DMS 273 (cell line): ENCODE data around the gene TPM1.
A peak's percentile ranks its signal among the peaks of the same experiment; 100 is the strongest.

Experiments used
- DNase-seq: peaks from one replicate; lab custom pipeline; 2025; ENCODE audit not compliant: unreplicated experiment; lab: John Stamatoyannopoulos, UW

TPM1 gene

DNA sequence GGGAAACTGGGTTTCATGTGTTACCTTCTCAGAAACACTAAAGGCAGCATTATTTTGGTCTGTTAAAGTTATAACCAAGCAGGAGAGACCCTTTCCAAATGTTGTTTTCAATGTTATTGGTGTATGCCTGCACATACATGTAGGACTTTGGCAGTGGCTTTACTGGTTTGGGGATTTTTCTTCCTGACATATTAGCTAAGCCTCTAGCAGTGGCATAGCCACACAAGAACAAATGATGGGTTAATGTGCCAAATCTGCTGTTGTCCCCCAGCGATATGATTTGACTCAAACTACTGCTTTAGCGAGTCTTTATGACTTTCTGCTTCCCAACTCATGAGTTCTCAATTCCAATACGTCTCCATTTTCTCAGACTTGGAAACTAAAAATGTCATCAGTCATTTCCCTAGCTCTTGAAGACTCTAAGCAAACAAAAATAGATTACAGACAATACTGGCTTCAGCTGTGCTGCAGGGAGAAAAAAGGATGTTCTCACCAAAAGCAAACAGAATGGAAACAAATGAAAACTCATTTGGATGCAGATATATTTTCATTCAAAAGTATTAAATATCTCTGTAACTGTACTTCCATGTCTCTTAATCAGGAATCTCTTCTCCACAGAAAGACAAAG is 29.6 kb downstream of the TPM1 start:
- no peak for DNase-seq

DNA sequence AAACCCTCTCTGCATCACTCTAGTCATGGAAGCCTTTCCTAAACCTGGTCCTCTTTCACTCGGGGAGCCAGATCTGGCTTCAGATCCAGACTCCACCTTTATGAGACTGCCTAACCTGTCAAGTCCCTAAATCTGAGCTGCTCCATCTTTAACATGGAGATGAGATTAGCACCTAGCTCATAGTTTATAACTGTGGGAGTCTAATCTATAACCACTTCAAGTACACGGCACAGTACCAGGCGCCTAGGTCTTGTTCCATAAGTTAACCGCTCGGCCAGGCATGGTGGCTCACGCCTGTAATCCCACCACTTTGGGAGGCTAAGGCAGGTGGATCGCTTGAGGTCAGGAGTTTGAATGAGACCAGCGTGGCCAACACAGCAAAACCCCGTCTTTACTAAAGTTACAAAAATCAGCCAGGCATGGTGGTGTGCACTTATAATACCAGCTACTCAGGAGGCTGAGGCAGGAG is 30.3 kb downstream of the TPM1 start:
- no peak for DNase-seq

DNA sequence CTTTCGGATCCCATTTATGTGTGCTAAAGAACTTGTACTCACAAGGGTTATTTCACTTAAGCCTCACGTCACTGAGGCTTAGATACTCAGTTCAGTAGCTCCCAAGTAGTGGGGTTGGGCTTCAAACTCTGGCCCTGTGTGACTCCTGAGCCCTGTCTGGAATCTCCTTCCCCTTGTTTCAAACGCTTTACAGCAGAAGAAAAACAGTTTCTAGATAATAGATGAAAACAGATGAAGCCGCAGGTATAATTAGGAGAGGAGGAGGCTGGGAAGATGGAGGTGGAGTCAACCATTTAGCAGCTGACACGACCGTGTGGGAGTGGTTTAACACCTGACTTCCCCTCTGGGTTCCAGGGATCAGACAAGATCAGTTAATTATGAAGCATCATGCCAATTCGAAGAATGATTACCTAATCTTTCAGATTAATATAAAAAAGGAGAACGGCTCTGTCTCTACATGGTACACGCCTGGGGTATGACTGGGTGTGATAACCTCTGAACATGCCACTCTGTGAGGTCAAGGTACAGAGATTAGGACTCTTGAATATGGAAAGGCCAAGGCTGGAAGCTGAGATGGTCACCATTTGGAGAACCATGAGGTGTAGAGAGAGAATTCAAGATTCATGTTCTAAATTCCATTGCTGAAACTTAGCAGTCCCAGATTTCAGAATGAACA is 31.1 kb downstream of the TPM1 start:
- DNase-seq = no peak

DNA sequence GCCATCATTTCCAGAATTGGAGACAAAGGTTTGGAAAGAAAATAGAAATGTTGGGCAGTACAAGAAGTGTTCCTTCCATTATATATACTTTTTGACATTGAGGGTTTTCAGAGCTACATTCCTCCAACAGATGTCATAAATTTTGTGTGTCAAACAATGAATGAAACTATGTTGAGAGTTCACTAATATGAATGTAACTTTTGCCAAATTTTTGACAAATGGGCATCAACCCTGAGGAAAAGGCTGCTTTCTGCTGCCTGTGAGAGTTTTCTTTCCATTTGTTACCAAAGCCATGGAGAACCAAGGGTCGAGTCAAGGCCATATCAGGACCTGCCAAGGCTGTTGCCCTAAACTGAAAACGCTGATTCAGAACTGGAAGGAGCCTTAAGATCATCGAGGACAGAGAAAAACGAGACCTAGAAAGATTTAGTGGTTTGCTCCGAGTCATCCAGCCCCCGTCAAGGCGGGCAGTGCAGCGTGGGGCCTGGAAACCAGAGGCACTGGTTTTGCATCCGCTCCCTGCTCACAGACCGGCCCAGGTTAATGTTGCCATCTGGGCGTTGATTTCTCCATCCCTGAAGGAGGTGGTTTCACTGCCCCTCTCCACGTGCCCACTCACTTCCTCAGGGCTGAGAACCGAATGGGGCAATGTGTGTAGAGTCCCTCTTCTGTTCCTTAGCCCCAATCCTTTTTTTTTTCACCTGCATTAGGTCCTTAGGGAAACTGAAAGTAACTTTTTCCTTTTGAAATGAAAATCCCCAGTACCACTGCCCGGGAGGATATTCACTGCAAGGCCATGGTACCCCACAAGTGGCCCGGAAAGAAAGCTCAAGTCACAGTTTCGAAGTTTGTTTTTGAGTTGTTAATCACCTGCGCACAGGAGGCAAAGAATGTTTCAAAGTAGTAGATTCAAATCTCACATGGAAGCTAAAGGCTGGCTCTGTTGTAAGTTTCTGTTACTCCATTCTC is 32.8 kb downstream of the TPM1 start:
- DNase-seq = no peak

DNA sequence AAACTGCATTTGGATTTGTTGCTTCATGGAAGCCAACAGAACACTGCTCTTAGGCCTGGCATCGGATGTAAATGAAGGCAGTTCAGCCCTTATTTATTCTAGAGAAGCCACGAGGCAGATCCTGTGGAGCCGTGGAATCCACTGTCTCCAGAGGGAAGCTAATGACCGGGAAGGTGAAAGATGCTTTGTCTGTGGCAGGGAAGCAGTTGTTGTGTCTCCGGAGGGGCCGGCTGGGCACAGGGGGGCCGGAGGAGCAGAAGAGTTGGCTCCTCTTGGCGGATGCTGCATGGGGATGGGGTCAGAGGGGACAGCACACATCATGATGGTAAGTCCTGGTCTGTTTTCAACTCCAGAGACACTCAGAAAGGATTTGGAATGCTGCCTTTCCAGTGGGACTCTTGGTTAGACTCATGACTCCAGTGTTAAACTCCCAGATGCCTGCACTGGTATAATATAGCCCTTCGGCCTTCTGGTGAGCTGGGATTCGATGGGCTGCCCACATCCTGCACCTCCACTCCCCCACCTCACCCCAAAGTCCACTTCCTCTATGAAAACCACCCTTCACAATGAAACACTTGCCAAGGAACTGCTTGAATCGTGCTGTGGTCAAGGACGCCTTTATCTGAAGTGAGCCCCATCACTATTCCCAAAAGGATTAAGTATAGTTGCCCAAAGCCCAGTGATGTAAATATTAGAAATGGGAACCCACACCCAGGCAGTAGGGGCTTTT is 33.6 kb downstream of the TPM1 start:
- no peak for DNase-seq

DNA sequence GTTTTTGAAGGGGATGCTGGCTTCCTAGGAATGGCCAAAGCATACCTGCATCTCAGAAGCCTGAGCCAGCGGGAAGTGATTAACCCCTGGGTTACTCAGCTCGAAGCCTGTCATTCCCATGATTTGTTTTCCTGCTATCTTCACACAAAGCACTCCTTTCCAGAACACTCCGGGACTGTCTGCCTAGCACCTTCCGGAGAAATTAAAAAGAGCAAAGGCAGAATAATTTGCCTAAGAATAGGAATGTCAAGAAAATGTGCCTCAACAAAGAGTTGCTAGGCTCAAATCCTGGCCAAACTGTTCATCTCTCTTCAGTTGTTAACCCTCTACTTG is 34.1 kb downstream of the TPM1 start:
- no peak for DNase-seq

DNA sequence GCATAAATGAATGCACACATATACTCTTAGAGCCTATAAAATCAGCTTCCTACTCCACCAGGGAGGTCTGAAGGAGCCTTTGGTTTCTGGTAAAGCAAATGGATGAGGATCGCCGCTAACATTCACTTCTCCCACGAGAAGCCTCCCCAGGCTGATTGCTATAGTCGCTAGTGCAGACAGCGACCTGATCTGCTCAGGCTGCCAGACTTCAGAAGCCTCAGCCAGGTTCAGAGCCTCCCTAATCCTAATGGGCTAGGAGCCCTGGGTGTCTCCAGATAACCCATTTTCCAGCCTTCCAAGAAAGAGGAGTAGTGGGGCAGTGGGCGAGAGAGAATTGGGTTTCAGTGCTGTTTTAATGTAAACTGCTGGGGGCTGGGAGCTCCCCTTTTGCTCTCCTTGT is 35.4 kb downstream of the TPM1 start:
- DNase-seq = peak; percentile 14

DNA sequence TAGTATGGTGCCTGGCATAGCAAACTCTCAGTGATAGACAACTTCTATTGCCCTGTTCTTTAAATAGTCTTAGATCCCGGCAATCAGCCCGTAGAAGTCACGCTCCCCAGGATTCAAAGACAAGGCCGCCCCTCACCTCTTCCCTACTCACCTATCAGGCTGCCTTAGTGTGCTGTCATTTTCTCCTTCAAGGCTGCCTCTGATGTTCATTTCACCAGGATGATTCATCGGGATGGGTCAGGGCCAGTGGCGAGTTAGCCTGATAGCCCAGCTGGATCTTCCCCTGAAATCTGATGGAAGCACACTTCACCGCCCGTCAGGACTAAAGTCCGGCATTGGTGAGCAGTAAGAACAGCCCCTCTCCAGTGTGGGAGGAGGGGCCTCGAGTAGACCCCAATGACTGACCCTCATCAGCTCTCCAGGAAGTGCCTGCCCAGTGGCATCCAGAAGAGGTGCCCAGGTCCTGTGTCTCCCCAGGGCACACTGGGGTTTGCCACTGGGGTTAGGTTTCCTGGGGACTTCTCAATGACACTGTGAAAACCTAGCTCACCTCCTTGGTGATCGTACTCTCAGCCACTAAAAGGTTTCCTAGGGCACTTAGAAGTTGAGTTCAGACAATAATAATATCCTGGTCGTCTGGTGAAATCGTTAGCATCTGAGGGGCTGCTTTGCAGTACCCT is 37.5 kb downstream of the TPM1 start:
- no peak for DNase-seq

DNA sequence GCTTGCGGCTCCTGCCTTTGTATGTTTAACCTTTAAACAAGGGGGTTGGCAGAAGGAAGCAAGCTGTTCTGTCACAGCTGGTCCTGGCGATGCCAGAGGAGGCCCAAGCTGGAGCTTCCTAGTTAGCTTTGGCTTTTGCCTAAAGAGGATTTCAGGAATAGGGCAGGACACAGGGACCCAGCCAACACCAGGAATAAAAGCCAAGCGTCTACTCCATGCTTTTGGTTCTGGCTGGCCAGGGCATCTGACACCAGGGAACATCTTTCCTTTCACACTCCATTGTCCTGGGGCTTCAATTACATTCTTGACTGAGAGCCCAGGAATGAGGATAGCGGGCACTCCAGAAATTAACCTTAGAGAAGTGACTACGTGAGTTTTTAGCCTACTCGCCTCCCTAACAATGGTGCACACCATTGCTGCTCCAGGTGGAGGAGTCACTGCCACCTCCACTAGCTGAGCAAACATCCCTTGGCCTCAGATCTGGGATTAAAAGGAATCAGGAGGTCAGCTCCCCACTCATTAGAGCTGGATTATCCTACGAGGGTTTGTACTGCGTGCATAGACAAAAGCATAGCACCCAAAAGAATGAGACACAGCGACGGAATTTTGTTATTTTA is 38.2 kb downstream of the TPM1 start:
- peak; percentile 39 for DNase-seq

DNA sequence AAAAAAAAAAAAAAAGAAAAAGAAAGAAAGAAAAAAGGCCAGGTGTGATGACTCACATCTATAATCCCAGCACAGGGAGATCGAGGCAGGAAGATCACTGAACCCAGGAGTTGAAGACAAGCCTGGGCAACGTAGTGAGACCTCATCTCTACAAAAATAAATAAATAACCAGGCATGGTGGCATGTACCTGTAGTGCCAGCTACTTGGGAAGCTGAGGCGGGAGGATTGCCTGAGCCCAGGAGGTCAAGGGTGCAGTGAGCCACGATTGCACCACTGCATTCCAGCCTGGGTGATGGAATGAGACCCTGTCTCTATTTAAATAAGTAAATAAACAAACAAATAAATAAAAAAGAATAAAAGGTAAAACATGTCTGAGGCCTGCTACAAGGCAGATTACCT is 39.8 kb downstream of the TPM1 start:
- DNase-seq = no peak

DNA sequence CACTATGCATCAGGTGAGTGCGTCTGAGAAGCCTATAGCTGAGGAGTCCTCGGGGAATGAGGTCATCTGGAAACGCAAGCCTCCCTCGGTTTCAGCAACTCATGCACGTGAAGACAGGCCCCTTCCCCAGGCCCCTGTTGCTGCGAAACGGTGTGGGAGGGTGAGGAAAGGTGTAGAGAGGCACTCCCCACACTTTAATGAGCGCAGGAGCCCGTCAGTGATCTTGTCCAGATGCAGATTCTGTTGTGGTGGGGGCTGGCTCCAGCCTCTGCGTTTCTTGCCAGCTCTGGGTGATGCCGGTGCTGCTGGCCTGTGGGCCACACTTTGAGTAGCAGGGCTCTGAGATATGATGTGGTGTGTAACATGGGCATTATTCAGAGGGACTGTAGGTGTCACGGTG is 40.5 kb downstream of the TPM1 start:
- DNase-seq = no peak

DNA sequence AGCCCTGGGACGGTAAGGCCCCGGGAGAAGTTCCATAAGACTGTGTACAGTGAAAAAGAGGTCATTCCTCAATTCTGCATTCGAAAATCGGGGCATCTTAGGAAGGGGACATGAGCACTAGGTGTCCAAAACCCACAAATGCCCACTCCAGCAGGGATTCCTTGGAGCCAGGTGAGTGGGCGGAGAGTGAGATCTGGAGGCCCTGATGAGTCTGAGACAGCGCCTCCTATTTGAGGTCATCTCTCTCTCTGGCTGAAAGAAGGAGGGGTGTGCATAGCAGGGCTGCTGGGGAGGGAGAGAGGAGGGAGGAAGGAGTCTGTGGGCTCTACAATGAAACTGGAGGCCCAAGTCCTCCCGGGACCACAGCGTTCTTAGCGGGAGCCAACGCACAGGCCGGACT is 41.0 kb downstream of the TPM1 start:
- no peak for DNase-seq

DNA sequence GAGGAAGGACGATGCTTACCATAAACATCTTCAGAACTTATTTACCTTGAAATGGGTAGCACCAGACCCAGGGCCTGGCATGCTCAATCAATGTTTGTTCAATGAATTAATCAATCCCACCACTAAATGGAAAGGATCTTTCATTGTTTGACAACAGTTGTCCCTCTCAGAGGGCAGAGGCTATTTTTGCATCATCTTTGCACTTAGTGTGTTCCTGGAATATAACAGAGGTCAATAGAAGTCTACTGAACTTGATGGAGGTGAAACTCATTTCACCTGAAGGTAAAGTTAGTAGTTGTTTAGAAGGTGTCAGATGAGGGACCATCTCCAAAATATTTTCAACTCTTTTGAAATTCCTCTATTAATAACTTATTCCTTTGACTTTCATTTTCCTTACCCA is 42.3 kb downstream of the TPM1 start:
- no peak for DNase-seq

DNA sequence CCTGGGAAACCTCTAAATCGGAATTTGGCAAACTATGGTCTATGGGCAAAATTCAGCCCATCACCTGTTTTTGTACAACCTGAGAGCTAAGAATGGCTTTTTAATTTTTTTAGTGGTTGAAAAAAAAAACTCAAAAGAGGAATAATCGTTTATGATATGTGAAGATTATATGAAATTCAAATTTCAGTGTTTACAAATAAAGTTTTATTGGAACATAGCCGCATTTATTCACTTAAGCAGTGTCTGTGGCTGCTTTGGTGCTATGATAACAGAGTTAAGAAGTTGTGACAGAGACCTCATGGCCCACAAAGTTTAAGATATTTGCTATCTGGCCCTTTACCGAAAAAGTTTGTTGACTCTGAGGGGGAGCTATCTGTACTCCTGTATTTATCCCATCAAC is 42.7 kb downstream of the TPM1 start:
- DNase-seq = no peak

DNA sequence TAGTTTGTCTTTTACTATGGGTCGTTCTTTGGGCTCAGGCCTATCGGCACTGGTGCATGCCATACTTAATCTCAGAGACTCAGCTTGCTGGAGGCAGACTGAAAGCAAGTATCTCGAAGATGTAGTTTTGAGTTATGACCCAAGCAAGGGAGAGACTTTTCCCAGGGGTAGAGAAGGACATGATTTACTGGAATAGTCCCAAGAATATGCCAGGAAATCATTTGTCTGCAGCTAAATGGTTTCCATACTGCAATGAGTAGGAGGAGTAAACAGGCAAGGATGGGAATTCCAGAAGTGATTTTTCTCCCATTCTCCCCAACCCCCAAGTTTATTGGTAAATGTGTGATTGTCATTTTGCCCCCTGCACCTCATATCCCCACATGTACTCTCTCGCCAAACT is 43.7 kb downstream of the TPM1 start:
- no peak for DNase-seq

DNA sequence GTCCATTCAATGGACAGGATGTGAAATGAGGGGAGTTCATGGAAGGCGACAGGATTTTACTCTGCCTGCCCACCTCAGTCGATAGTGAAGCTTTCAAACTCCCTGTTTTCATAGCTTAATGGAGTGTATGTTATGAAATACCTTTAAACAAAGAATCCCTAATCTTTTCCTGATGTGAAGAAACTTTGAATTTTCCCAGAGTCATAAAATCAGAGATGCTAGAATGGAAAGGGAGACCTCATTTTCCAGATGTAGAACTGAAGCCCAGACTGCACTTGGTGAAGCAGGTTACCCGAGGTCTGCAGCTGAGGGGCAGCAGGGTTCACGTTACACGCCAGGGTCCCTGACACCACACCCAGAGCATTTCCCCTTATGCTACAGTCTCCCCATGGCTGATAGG is 44.4 kb downstream of the TPM1 start:
- no peak for DNase-seq

DNA sequence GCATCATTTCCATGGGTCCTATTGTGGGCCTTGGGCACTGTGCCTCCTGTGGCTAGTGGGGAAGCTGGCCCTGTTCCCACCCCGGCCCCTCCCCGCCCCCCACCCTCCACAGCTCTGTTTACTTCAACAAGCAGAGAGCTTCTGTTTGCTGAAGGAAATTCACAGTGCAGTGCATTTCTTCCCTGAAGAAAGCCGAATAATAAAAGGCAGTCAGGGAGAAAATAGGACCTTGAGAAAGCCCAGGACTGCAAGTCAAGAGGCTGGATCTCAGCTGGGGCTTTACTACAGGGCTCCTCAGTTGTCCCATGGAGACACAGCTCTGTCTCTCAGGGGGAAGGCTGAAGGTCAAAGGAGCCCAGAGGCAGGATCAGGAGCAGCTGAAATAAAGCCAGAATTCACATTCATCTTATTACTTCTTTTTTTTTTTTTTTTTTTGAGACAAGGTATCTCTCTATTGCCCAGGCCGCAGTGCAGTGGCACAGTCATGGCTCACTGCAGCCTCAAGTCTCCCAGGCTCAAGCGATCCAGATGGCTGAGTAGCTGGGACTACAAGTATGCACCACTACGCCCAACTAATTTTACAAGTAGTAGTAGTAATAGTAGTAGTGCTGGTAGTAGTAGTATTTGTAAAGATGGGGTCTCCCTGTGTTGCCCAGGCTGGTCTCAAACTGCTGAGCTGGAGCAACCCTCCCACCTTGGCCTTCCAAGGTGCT is 46.1 kb downstream of the TPM1 start:
- DNase-seq = peak; percentile 24

DNA sequence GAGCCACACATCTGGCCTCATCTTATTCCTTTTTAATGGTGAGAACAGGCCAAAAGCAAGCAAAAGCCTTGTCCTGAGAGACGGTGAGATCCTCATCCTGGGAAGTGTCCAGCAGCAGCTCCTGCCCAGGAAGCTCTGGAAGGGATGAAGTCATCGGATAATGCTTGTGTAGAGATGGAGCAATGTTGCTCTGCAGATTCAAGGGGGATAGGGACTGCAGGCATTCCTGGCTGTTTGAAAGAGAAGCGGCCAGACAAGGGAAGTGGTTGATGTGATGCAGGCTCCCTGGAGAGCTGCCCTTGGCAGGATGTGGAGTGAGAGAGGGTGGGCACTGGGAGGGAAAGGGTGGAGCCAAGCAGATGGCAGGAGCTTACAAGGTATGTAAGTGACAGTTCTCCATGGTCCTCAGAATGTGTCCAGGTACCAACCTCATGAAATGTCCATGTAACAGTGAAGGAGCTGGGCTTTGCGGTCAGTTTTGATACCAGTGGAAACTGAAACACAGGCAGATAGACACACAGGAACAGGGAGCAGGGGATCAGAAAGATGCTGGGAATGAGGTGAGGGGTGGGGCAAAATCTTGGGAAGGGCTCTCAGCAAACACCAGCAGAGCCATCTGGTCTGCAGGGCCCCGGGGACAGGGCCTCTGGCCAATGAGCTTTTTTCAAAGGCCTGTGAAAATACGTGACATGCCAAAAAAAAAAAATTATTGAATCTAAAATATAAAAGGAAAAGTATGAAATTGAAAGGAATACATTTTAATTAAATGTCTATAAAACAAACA is 46.9 kb downstream of the TPM1 start:
- peak; percentile 77 for DNase-seq

DNA sequence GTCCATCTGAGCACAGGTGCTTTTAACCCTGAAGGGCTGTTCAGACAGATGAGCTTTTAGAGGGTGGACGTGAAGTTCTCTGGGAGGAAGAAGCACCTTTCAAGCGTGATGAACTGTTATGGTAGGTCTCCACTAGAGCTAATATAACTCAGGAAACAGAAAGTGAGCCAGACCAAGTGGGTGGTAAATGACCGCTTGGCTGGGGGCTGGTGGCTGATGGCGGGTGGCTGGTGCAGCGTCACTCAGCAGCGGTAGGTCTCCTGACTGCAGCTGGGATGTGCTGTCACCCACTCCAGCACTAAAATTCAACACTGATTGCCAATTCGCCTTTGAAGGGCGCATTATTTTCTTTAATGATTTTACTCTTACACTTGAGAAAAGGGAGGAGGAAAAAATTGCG is 47.9 kb downstream of the TPM1 start:
- DNase-seq = no peak
